ENCODE measurements around the gene ATM.

The ATM gene

GRCh38 chr11:108222574-108223347, at the start of gene ATM, which contains the start of gene NPAT:
TSS of gene ATM (plus strand) at chr11:108223067. CDS start at chr11:108227625, 4,558 bp downstream.
TSS of gene NPAT (minus strand) at chr11:108222638. CDS start at chr11:108222536, 102 bp downstream.
- peak; percentile 99 for DNase-seq

GRCh38 chr11:108177570-108177969, 45.3 kb upstream of the ATM start:
- DNase-seq = no peak

GRCh38 chr11:108193725-108194124, 29.1 kb upstream of the ATM start:
- DNase-seq = no peak

GRCh38 chr11:108196901-108197300, 26.0 kb upstream of the ATM start:
- DNase-seq = no peak

- DNase-seq = no peak
Measured at GRCh38 chr11:108197351-108197750, 25.5 kb upstream of the ATM start.

- no peak for DNase-seq
Measured at GRCh38 chr11:108198833-108199232, 24.0 kb upstream of the ATM start.

DNA sequence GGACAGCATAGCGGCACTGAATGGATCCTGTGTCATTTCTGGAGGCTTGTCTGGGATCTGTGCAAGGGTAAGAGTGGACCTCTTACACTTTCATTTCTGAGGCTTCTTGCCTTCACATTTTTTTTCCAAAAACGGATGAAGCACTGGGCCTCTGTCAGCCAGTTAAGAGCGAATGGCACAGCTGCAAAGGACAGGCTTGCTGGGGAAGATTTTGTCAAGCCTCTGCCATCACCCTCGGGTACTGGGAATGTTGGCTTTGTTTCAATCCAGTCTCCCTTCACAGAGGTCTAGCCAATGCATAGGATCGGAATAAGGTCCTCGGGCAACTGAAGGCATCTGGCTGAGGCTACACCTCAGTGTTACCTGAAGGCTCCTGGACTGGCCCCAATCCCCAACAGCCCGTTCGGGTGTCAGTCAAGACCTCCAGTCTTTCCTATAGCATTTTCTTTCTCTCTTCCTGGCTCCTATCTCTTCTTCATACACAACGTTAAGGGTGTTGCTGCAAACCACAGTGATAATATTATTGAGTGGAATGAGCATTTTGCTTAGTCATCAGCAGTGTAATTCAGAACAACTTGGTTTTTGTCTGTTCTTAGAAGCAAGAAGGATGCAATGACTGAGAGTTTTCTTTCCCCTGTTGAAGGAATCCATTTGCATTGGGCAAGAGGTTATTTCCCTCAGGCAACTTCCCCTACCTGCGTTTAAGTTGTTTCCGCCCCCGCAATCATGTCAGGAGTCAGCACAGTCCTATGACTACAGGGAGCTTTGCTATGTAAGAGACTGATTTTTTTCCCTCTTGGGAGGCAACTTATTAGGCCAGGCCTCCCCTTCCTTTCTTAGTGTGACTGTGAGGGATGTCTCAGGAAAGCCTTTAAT, 23.2 kb upstream of the ATM start:
- DNase-seq = no peak

DNA sequence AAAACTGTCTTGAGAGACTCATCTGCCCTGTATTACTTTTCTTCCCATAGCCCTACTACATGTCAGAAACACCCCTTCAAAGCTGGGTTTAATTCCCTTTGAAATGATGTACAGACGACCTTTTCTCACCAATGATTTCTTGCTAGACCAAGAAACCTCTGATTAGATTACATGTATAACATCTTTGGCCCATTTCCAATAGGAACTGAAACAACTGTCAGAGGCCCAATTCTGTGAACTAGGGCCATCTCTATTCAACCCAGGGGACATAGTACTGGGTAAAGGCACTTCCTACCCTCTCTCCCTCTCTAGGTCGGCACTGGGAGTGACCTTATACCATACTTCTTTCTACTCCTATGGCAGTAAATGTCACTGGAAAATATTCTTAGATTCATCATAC, 19.8 kb upstream of the ATM start:
- no peak for DNase-seq

DNA sequence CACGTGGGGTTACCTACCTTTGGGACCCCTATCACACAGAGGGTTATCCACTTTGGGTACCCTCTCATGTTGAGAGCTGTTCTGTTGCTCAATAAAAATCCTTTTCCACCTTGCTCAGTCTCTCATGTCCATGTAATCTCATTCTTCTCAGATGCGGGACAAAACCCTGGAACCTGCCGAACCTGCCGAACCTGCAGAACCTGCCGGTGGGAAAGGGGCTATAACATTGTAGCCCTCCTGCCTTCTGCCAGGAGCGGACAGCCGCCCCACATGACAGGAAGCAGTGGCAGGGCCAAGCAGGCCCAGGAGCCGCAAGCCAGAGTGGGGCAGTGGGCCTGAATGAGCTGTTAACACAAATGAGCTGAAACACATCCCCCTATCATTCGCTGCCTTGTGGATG, 18.5 kb upstream of the ATM start:
- DNase-seq = no peak

DNA sequence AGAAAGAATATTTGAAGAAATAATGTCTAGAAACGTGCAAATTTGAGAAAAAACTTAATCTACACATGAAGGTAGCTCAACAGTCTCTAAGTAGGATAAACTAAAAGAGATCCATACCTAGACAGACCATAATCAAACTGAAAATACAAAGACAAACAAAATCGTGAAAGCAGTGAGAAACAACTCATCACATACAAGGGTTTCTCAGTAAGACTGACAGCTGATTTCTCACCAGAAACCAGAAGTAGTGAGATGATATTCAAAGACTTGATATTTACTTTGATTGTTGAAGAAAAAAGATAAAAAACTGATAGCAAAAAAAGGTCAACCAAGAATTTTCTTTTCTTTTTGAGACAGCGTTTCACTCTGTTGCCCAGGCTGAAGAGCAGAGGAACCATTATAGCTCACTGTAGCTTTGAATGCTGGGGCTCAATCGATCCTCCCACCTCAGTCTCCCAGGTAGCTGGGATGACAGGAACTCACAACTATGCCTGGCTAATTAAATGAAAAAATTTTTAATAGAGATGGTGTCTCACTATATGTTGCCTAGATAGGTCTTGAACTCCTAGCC, 17.9 kb upstream of the ATM start:
- DNase-seq = no peak

- no peak for DNase-seq
Measured at GRCh38 chr11:108206171-108206570, 16.7 kb upstream of the ATM start.

DNA sequence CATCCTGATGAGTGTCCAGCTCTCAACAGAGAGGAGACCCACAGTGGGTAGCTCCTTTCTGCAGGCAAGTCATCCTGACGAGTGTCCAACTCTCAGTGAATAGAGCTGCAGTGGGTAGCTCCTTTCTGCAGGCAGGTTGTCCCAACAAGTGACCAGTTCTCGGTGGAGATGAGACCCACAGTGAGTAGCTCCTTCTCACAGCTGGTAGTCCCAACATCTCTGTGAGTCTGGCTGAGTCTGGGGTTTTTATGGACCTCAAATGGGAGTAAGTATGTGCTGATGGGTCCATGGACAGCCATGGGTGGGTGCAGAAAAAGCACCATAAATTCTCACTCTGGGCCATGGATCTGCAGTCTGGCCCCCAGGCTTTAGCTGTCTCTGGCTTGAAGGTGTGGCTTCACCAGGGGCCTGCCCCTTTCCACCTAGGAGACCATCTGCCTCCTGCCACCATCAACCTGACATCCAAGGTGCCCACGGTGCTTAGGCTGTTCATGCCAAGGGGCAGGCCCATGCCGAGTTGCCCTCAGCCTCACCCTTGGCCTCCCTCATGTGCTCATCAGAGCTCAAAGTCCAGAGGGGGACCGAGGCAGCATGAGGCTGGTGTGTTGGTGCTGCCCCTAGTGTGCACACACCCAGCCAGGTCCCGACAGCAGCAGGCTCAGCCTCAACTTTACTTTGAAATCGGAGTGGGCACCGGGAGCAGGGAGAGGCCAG, 15.7 kb upstream of the ATM start:
- no peak for DNase-seq

- DNase-seq = no peak
Measured at GRCh38 chr11:108207683-108208060, 15.2 kb upstream of the ATM start.

- DNase-seq = no peak
Measured at GRCh38 chr11:108210441-108210840, 12.4 kb upstream of the ATM start.

- DNase-seq = no peak
Measured at GRCh38 chr11:108213784-108214183, 9.1 kb upstream of the ATM start.

DNA sequence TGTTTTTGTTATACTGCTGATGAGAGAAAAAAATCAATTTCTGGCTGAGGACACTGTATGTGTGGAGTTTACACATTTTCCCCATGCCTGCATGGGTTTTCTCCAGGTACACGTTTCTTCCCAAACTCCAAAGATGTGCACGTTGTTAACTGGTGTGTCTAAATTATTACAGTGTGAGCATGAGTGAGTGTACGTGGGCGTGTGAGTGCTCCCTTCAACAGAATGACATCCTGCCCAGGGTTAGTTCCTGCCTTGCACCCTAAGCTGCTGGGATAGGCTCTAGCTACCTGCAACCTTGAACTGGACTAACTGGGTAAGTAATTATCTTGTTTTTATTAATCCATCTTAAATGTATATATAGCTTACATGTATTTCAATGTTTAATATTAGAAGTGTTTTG, 5.9 kb upstream of the ATM start:
- DNase-seq = no peak

GRCh38 chr11:108218455-108218854, 4.4 kb upstream of the ATM start:
- DNase-seq = no peak

- DNase-seq = no peak
Measured at GRCh38 chr11:108218912-108219783, 3.7 kb upstream of the ATM start.

DNA sequence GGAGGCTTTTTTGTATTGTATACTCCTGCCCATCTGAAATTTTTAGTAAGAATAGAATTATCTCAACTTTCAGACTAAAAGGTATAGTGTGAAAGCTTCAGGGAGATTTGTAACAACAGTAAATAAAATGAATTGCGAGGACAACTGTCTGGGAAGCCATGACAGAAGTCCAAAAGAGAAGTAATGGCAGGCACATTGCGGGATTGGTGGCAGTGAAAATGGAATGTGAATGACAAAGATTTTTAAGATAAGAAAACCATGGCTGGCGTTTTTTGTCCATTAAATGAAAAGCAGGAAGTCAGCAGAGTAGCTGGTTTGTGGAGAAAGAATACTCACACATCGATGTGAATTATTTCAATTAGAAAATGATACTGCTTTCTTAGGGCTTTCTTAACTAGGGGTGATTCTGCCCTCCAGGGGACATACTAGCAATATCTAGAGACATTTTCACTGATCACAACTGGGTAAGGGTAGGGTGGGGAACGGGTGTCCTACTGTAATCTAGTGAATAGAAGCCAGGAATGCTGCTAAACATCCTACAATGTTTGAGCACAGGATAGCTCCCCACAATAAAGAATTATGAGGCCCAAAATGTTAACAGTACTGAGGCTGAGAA, 2.0 kb upstream of the ATM start:
- DNase-seq = no peak

DNA sequence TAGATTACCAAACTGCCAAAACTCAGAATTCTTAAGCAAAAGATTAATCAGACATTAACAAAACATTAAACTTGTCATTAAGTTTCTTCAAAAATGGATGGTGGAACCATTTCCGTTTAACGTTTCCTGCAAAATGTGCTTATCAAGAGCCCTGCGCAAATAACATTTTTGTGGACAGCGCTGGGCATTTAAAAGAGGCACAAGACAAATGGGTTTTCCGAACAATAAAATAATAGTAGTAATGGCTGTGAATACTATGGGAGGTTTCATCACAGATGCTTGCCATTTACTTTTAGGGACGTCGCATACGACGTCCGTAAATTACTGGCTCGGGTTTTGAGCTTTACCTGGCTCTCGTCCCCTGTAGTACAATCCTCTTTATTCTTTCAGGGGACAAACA, 1.5 kb upstream of the ATM start:
- no peak for DNase-seq

GRCh38 chr11:108221911-108222573, 825 bp upstream of the ATM start:
- no peak for DNase-seq
